ENCODE measurements around the gene MAP4K3. TPM values are rescaled to one million over a fixed set of nuclear protein-coding genes. Genes with fewer than 3 reads are reported as not detected.
A peak's percentile ranks its signal among the peaks of the same experiment; 100 is the strongest.

Gene MAP4K3
- total and polyA plus RNA-seq, 2 of the 4 experiments (the other 2 are of a cell fraction) = 13.2 to 32.6 TPM

- no CpG with 5 or more reads among the region's 1 CpG for WGBS, 2 experiments (ENCODE audit: extremely low coverage in 2 of 2, insufficient read length in 1 of 2)
- intact Hi-C loops (cut with micrococcal nuclease) (no loop called here), in situ Hi-C loops (cut with MboI; ENCODE audit: low sequenced_read_pairs) (no loop called here), dilution Hi-C loops (cut with HindIII; ENCODE audit: low sequenced_read_pairs, unreplicated experiment) (no loop called here)
- Histone ChIP-seq H2AK9ac (replicated peaks; ENCODE audit: low read depth, low read length, poor library complexity) (no peak overlapping the region), H3K27me3 (ENCODE audit: control insufficient read depth, insufficient read depth, low read length) (no peaks in the 10 kb centered on the region), H3K9me1 (ENCODE audit: insufficient read depth, low read length) (peaks cover 8% of the 10 kb centered on the region; the same call in 1 of the 2 replicates), H4K5ac (ENCODE audit: low read depth, low read length) (no peak overlapping the region), H3K79me1 (ENCODE audit: low read depth in 1 of 2, low read length in 2 of 2) (peaks cover 20 to 44% of the 10 kb centered on the region in 2 experiments), H3K14ac (replicated peaks; ENCODE audit: low read depth, low read length) (no peak overlapping the region), H3K4ac (ENCODE audit: low read depth, low read length) (no peak overlapping the region), H3K4me3 (ENCODE audit: insufficient read depth, low read depth, low read length) (no peak overlapping the region), H2AFZ (replicated peaks; ENCODE audit: low read length, poor library complexity) (no peak overlapping the region), H2AK5ac (ENCODE audit: low read depth, low read length) (no peak overlapping the region), H3K23ac (ENCODE audit: low read depth, low read length) (no peak overlapping the region), H4K20me1 (ENCODE audit: insufficient read depth, low read length) (no peaks in the 10 kb centered on the region), H4K8ac (ENCODE audit: low read depth in 2 of 2, low read length in 2 of 2) (no peak overlapping the region), H3K9ac (ENCODE audit: low read depth, low read length) (no peak overlapping the region), H3K9me3 (ENCODE audit: control insufficient read depth, insufficient read depth, low read length) (no peaks in the 10 kb centered on the region), H3K4me2 (ENCODE audit: low read depth, low read length) (no peak overlapping the region), H3K18ac (ENCODE audit: low read depth, low read length) (no peak overlapping the region), H2BK15ac (ENCODE audit: low read depth, low read length) (no peak overlapping the region), H4K91ac (ENCODE audit: insufficient read depth, low read depth, low read length) (no peak overlapping the region), H3K36me3 (ENCODE audit: control insufficient read depth, insufficient read depth, low read length) (peaks cover 11% of the 10 kb centered on the region), H2BK120ac (ENCODE audit: low read depth, low read length) (no peak overlapping the region), H3K27ac (ENCODE audit: insufficient read depth, low read length) (no peak overlapping the region), H2BK5ac (ENCODE audit: low read depth, low read length, poor library complexity, severe bottlenecking) (no peak overlapping the region), H2BK20ac (ENCODE audit: low read depth, low read length) (no peak overlapping the region), H3K56ac (ENCODE audit: extremely low read depth, insufficient read depth, low read length) (no peak overlapping the region), H3K4me1 (ENCODE audit: control insufficient read depth, insufficient read depth, low read length) (peaks cover 12% of the 10 kb centered on the region)
- ChIA-PET CTCF (no interaction called here), POLR2A (ENCODE audit: unreplicated experiment) (interaction anchor here (0.6 kb wide), 1 partner anchor 29 kb away, joined by 3 read pairs; no protein-coding TSS in a partner anchor)
- no peak for ATAC-seq (ENCODE audit: low read depth)
- no peak for DNase-seq
- TF ChIP-seq MAFK (IDR thresholded peaks at IDR 0.05; ENCODE audit: low read depth, low read length) = no peak
- peak; percentile 79 for TF ChIP-seq CEBPB (IDR thresholded peaks at IDR 0.05; ENCODE audit: low read depth, low read length)
- no TSS peak for BruUV-seq (replicated peaks)
Measured at GRCh38 chr2:39443009-39443408, 5.9 kb upstream of the MAP4K3 start.

All from IMR-90 (cell line).